GM04503 (cell line): Measurements from ENCODE around the gene CFAP97D1.
"Not testable (repeated sequence)": the region's sequence is repeated elsewhere in the genome, so short reads cannot be mapped to it uniquely, and the experiment has no call there.

Source experiments
- DNase-seq: peaks from one replicate; pipeline ENCODE4 v3.0.0-alpha.2; 2012; ENCODE audit warnings: low read depth

Gene CFAP97D1

GRCh38 chr17:43798024-43798423 is 17.8 kb downstream of the CFAP97D1 start:
- not testable (repeated sequence) for DNase-seq

- no peak for DNase-seq
Observed at GRCh38 chr17:43799047-43799446, 18.8 kb downstream of the CFAP97D1 start.

GRCh38 chr17:43800736-43801135 is 20.5 kb downstream of the CFAP97D1 start:
- no peak for DNase-seq

GRCh38 chr17:43801844-43802243 is 21.6 kb downstream of the CFAP97D1 start:
- DNase-seq: no peak

- no peak for DNase-seq
Observed at GRCh38 chr17:43803758-43804157, 23.5 kb downstream of the CFAP97D1 start.

- no peak for DNase-seq
Observed at GRCh38 chr17:43805117-43805516, 24.9 kb downstream of the CFAP97D1 start.

GRCh38 chr17:43808076-43808475 is 27.8 kb downstream of the CFAP97D1 start:
- no peak for DNase-seq

GRCh38 chr17:43809121-43809520 is 28.9 kb downstream of the CFAP97D1 start:
- no peak for DNase-seq

GRCh38 chr17:43810226-43810715 is 30.0 kb downstream of the CFAP97D1 start:
- DNase-seq: no peak

GRCh38 chr17:43810823-43811222 is 30.6 kb downstream of the CFAP97D1 start:
- no peak for DNase-seq

- no peak for DNase-seq
Observed at GRCh38 chr17:43812396-43813265, 32.4 kb downstream of the CFAP97D1 start.

GRCh38 chr17:43813386-43813785 is 33.2 kb downstream of the CFAP97D1 start:
- DNase-seq: no peak

GRCh38 chr17:43814026-43814425 is 33.8 kb downstream of the CFAP97D1 start:
- DNase-seq: no peak

GRCh38 chr17:43814714-43815113 is 34.5 kb downstream of the CFAP97D1 start:
- peak; percentile 70 for DNase-seq

GRCh38 chr17:43816336-43817320 is 36.4 kb downstream of the CFAP97D1 start:
- DNase-seq: no peak

GRCh38 chr17:43817826-43818225 is 37.6 kb downstream of the CFAP97D1 start:
- no peak for DNase-seq

GRCh38 chr17:43818966-43819365 is 38.7 kb downstream of the CFAP97D1 start:
- DNase-seq: no peak

GRCh38 chr17:43820759-43821158 is 40.5 kb downstream of the CFAP97D1 start:
- no peak for DNase-seq

- DNase-seq: no peak
Observed at GRCh38 chr17:43822570-43823190, 42.4 kb downstream of the CFAP97D1 start.

- no peak for DNase-seq
Observed at GRCh38 chr17:43823350-43824084, 43.3 kb downstream of the CFAP97D1 start.

- DNase-seq: no peak
Observed at GRCh38 chr17:43825567-43825966, 45.3 kb downstream of the CFAP97D1 start.
